Fibroblast of villous mesenchyme (primary cell): Measurements from ENCODE around the gene PRKCI. TPM values are rescaled to one million over a fixed set of nuclear protein-coding genes. Genes with fewer than 3 reads are reported as not detected.
"Not testable (repeated sequence)": the region's sequence is repeated elsewhere in the genome, so short reads cannot be mapped to it uniquely, and the experiment has no call there.

Experiments used
- DNase-seq: peaks from one replicate; pipeline ENCODE4 v3.0.0-alpha.2; 2010; ENCODE audit warnings: low read depth
- H3K4me3 ChIP-seq: 2 replicates; pipeline ENCODE4 v1.5.1; 2011; ENCODE audit warnings: low read depth, mild to moderate bottlenecking, low read length
- CTCF ChIP-seq: IDR thresholded peaks from 2 replicates; pipeline ENCODE4 v1.5.1; 2012; ENCODE audit warnings: low read depth, mild to moderate bottlenecking, low read length; ENCODE audit not compliant: insufficient read depth
- total RNA-seq: library from RNA; depleted of rRNA; stranded (reverse); fragments of >200 nt; gene quantifications from 2 replicates; pipeline ENCODE4 v1.2.3, GENCODE V29; 2012

Gene PRKCI
- total RNA-seq, 1 donor = 98.4 TPM

- TF ChIP-seq CTCF = no peak
- peak; percentile 31 for DNase-seq
- no peak overlapping the region for H3K4me3 ChIP-seq
Observed at GRCh38 chr3:170322566-170323269, 100.5 kb downstream of the PRKCI start.

- no peak overlapping the region for H3K4me3 ChIP-seq
- TF ChIP-seq CTCF = no peak
- DNase-seq = no peak
Observed at GRCh38 chr3:170323331-170323730, 101.1 kb downstream of the PRKCI start.

- H3K4me3 ChIP-seq = no peak overlapping the region
- no peak for TF ChIP-seq CTCF
- DNase-seq = no peak
Observed at GRCh38 chr3:170324962-170325361, 102.7 kb downstream of the PRKCI start.

GRCh38 chr3:170327040-170327808 lies 105.0 kb downstream of the PRKCI start:
- TF ChIP-seq CTCF = no peak
- no peak for DNase-seq

GRCh38 chr3:170327868-170328548 lies 105.8 kb downstream of the PRKCI start:
- DNase-seq, H3K4me3 ChIP-seq: not testable (repeated sequence)

More at GRCh38 chr3:170327040-170327808, 105.0 kb downstream of the PRKCI start:
- H3K4me3 ChIP-seq = no peak overlapping the region

GRCh38 chr3:170330366-170330765 lies 108.1 kb downstream of the PRKCI start:
- H3K4me3 ChIP-seq = no peak overlapping the region
- DNase-seq = no peak
- no peak for TF ChIP-seq CTCF

GRCh38 chr3:170331143-170331542 lies 108.9 kb downstream of the PRKCI start:
- no peak for TF ChIP-seq CTCF
- no peak overlapping the region for H3K4me3 ChIP-seq
- DNase-seq = no peak
